Activated T-cell treated with anti-CD3 and anti-CD28 coated beads, Interleukin-2, amount 50 U/mL, for 4 hours (primary cell): ENCODE measurements around the gene TBC1D2. TPM values are rescaled to one million over a fixed set of nuclear protein-coding genes. Genes with fewer than 3 reads are reported as not detected.
"Not testable (repeated sequence)": the region's sequence is repeated elsewhere in the genome, so short reads cannot be mapped to it uniquely, and the experiment has no call there.

ENCODE experiments used
- ATAC-seq, 2 donors: fragments of 200-7000 bp; cut with Tn5 transposase; one replicate each; pipeline ENCODE4 v1.10.0; 2021
- DNase-seq: peaks from one replicate; pipeline ENCODE4 v3.0.0-alpha.2; 2020
- H3K27me3 Mint-ChIP-seq: one replicate; pipeline ENCODE4 v1.8.0; 2021; ENCODE audit warnings: low read depth, mixed read lengths
- H3K36me3 Mint-ChIP-seq: one replicate; pipeline ENCODE4 v1.8.0; 2022; ENCODE audit warnings: mixed read lengths; ENCODE audit not compliant: insufficient read depth
- H3K4me1 Mint-ChIP-seq: one replicate; pipeline ENCODE4 v1.8.0; 2021; ENCODE audit warnings: low read depth, mixed read lengths
- H3K4me3 Mint-ChIP-seq: one replicate; pipeline ENCODE4 v1.8.0; 2021; ENCODE audit warnings: mild to moderate bottlenecking, moderate library complexity, mixed read lengths
- H3K9me3 Mint-ChIP-seq: one replicate; pipeline ENCODE4 v1.8.0; 2021; ENCODE audit warnings: mixed read lengths
- total RNA-seq, 3 donors: library from RNA; stranded (reverse); gene quantifications; one replicate each; pipeline ENCODE4 v1.2.1, GENCODE V29; 2021

TBC1D2 gene
- total RNA-seq, 3 donors from 2014 or later: 1.7 to 2.8 (median 1.9) TPM

GRCh38 chr9:98174502-98174918, 80.9 kb downstream of the TBC1D2 start:
- not testable (repeated sequence) for H3K27me3 Mint-ChIP-seq, H3K4me3 Mint-ChIP-seq, H3K9me3 Mint-ChIP-seq, DNase-seq, H3K36me3 Mint-ChIP-seq, ATAC-seq
- peaks cover 24% of the 10 kb centered on the region for H3K4me1 Mint-ChIP-seq

- H3K36me3 Mint-ChIP-seq: no peaks in the 10 kb centered on the region
- H3K4me3 Mint-ChIP-seq: no peak overlapping the region
- DNase-seq (no peak), ATAC-seq (no peak)
- H3K4me1 Mint-ChIP-seq: peaks cover 23% of the 10 kb centered on the region
- H3K9me3 Mint-ChIP-seq: no peaks in the 10 kb centered on the region
- no peaks in the 10 kb centered on the region for H3K27me3 Mint-ChIP-seq
Observed at GRCh38 chr9:98173181-98173580, 82.3 kb downstream of the TBC1D2 start.

DNA sequence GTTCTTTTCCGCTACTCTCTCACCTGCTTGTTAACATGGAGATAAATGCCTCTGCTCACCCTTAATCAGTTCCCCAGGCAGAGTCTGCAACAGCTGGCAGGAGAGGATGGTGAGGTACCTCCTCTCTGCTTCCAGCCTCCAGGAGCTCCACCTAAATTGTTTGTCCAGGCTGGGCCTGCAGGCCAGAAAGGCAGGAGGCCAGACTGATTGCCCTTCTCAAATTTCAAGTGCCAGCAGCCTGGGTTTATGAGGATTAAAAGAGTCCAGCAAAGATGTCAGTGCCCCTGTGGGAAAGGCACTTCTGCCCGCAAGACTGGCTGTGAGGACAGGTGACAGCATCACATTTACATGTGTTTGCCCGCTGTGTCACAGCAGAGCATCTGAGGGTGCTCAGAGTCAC, 82.8 kb downstream of the TBC1D2 start:
- H3K27me3 Mint-ChIP-seq: no peaks in the 10 kb centered on the region

GRCh38 chr9:98171176-98171925, 84.1 kb downstream of the TBC1D2 start:
- ATAC-seq: no peak

More for the DNA sequence above, 82.8 kb downstream of the TBC1D2 start:
- no peak overlapping the region for H3K4me3 Mint-ChIP-seq
- peaks cover 22% of the 10 kb centered on the region for H3K4me1 Mint-ChIP-seq
- H3K36me3 Mint-ChIP-seq: no peaks in the 10 kb centered on the region
- DNase-seq (no peak), ATAC-seq (no peak)
- no peaks in the 10 kb centered on the region for H3K9me3 Mint-ChIP-seq

DNA sequence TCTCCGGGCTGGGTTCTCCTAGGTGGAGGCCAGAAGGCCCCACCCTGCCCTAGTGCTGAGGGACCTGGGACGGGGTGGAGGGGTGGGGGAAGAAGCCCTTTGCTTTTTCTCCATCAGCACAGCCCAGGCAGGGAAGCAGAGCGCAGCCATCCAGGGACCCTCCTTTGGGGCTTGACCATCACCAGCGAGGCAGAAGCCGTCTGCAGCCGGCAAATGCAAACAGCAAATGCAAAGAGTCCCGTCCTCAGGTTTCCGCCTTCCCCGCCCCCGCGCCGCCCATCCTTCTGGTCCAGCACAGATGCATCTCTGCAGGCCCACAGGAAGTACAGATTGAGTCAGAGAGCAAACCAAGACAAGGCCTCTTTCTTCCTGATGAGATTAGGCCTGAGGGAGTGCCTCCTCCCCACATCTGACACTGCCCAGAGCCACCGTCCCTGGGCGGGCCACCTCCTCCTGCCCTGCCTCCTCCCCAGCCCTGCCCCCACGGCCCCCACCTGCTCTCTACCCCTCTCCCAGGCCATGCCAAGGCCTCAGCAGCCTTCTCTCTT, 86.4 kb downstream of the TBC1D2 start:
- H3K4me1 Mint-ChIP-seq: peaks cover 35% of the 10 kb centered on the region
- peak; percentile 71 to 76 for ATAC-seq
- peak; percentile 15 for DNase-seq

More at GRCh38 chr9:98171176-98171925, 84.1 kb downstream of the TBC1D2 start:
- no peak overlapping the region for H3K4me3 Mint-ChIP-seq
- H3K27me3 Mint-ChIP-seq: no peaks in the 10 kb centered on the region
- H3K9me3 Mint-ChIP-seq: no peaks in the 10 kb centered on the region
- H3K4me1 Mint-ChIP-seq: peaks cover 22% of the 10 kb centered on the region
- no peak for DNase-seq
- H3K36me3 Mint-ChIP-seq: no peaks in the 10 kb centered on the region

GRCh38 chr9:98168153-98168780, 87.2 kb downstream of the TBC1D2 start:
- Mint-ChIP-seq H3K4me1 (peaks cover 41% of the 10 kb centered on the region), H3K9me3 (no peaks in the 10 kb centered on the region)
- no peak for ATAC-seq

More for the DNA sequence above, 86.4 kb downstream of the TBC1D2 start:
- Mint-ChIP-seq H3K27me3 (no peaks in the 10 kb centered on the region), H3K9me3 (no peaks in the 10 kb centered on the region), H3K4me3 (no peak overlapping the region), H3K36me3 (no peaks in the 10 kb centered on the region)

DNA sequence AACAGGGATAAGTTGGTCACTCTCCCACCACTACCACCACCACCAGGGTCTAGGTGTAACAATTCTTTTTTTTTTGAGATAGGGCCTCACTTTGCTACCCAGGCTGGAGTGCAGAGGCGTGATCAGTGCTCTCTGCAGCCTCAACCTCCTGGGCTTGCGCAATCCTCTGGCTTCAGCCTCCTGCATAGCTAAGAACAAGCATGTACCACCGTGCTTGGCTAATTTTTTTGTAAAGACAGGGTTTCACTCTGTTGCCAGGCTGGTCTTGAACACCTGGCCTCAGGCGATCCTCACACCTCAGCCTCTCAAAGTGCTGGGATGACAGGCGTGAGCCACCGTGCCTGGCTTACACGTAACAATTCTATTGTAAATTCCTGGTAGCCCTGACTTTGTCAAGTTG, 90.5 kb downstream of the TBC1D2 start:
- H3K4me1 Mint-ChIP-seq: peaks cover 33% of the 10 kb centered on the region
- ATAC-seq: no peak
- H3K4me3 Mint-ChIP-seq: no peak overlapping the region
- H3K9me3 Mint-ChIP-seq: no peaks in the 10 kb centered on the region
- no peak for DNase-seq
- H3K36me3 Mint-ChIP-seq: no peaks in the 10 kb centered on the region
- H3K27me3 Mint-ChIP-seq: no peaks in the 10 kb centered on the region

More at GRCh38 chr9:98168153-98168780, 87.2 kb downstream of the TBC1D2 start:
- no peaks in the 10 kb centered on the region for H3K27me3 Mint-ChIP-seq
- H3K36me3 Mint-ChIP-seq: no peaks in the 10 kb centered on the region
- H3K4me3 Mint-ChIP-seq: no peak overlapping the region
- DNase-seq: no peak

- ATAC-seq (no peak), DNase-seq (no peak)
- H3K36me3 Mint-ChIP-seq: peaks cover 2% of the 10 kb centered on the region
- no peak overlapping the region for H3K4me3 Mint-ChIP-seq
- H3K4me1 Mint-ChIP-seq: peaks cover 37% of the 10 kb centered on the region
- H3K27me3 Mint-ChIP-seq: no peaks in the 10 kb centered on the region
- H3K9me3 Mint-ChIP-seq: no peaks in the 10 kb centered on the region
Observed at GRCh38 chr9:98162613-98163012, 92.8 kb downstream of the TBC1D2 start.

DNA sequence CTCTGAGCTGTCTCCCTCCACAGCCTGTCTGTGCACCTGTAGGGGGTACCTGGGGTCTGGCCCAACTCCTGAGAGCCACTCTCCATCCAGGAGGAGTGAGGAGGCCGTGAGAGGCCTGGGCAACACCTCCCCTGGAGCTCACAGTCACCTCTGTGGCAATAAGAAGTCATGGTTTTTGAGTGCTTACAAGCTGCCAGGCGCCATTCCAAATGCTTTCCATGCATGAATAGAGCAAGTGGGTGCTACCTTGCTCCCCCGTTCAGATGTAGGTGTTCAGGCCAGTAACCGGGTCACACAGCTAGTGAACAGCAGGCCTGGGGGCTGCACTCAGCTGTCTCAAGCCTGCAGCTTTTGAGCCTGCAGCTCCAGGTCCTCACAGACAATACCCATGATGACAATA, 93.6 kb downstream of the TBC1D2 start:
- H3K4me3 Mint-ChIP-seq: no peak overlapping the region
- H3K4me1 Mint-ChIP-seq: peaks cover 37% of the 10 kb centered on the region
- H3K27me3 Mint-ChIP-seq: no peaks in the 10 kb centered on the region
- DNase-seq (no peak), ATAC-seq (no peak)
- no peaks in the 10 kb centered on the region for H3K9me3 Mint-ChIP-seq
- H3K36me3 Mint-ChIP-seq: peaks cover 7% of the 10 kb centered on the region

DNA sequence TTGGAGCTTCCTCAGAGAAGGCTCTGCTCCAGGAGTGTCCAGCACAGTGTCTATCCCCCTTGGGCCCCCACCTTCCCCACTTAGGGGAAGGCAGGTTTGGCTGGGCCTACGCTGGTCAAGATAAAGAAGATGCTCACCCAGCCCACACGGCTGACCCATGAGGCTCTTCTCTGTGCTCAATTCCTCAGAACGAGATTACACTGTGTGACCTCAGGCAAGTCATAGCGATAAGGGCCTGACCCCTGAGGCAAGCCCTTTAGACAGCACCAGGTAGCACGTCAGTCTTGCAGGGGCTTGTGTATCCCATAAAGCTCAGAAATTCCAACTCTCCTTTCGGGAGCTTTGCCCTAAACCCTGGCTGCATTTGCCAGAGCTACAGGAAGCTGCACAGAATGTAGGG, 95.7 kb downstream of the TBC1D2 start:
- peaks cover 30% of the 10 kb centered on the region for H3K4me1 Mint-ChIP-seq
- peaks cover 14% of the 10 kb centered on the region for H3K36me3 Mint-ChIP-seq

DNA sequence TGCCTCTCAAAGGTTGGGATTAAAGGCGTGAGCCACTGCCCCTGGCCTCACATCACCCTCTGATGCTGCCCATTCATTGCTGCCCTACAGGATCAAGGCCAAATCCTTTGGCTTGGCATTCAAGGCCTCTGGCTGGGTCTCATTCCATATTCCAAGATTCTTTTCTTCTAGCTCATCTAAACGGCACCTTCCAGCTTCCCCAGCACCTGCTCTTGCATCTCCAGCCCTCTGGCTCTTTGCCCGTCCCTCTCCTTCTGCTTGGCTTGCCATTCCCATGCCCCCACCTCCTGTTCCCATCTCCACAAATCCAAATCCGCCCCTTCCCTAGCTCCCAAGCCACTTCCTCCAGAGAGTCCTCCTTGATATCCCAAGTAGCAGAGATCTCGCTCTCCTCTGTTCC, 96.1 kb downstream of the TBC1D2 start:
- peaks cover 26% of the 10 kb centered on the region for H3K4me1 Mint-ChIP-seq
- no peaks in the 10 kb centered on the region for H3K27me3 Mint-ChIP-seq
- H3K9me3 Mint-ChIP-seq: no peaks in the 10 kb centered on the region
- peaks cover 16% of the 10 kb centered on the region for H3K36me3 Mint-ChIP-seq
- DNase-seq (no peak), ATAC-seq (no peak)
- H3K4me3 Mint-ChIP-seq: no peak overlapping the region

More for the DNA sequence above, 95.7 kb downstream of the TBC1D2 start:
- DNase-seq: no peak
- H3K27me3 Mint-ChIP-seq: no peaks in the 10 kb centered on the region
- ATAC-seq: no peak
- H3K9me3 Mint-ChIP-seq: no peaks in the 10 kb centered on the region
- no peak overlapping the region for H3K4me3 Mint-ChIP-seq

DNA sequence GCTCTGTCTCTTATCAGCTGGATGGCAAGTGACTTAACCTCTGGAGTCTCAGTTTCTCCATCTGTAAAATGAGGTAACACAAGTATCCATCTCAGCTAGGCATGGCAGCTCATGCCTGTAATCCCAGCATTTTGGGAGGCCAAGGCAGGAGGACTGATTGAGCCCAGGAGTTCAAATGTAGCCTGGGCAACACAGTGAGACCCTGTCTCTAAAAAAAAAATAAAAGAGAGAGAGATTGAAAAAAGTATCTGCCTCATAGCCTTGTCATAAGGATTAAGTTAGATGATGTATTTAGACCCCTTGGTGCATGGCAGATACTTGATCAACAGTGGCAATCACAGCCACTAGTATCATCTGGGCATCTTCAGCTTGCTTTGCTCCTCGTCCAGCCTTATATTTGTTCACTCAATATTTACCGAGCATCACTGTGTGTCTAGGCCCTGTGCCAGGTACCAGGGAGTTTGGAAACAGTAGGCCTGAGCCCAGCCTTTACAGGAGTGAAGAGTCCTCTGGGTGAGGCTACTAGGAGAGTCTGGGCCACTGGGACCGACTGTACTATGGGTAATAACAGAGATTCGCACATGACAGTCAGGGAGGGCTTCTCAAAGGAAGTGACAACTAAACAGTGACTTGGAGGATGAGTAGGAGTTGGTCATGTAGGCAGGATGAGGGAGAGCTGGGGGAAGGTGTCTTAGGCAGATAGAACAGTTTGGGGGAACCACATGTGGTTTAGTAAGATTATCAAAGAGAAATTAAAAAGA, 97.2 kb downstream of the TBC1D2 start:
- Mint-ChIP-seq H3K27me3 (no peaks in the 10 kb centered on the region), H3K9me3 (no peaks in the 10 kb centered on the region), H3K4me1 (peaks cover 18% of the 10 kb centered on the region), H3K4me3 (no peak overlapping the region), H3K36me3 (peaks cover 17% of the 10 kb centered on the region)
- ATAC-seq: peak; percentile 18 to 54
- no peak for DNase-seq

- DNase-seq (no peak), ATAC-seq (no peak)
- Mint-ChIP-seq H3K4me3 (no peak overlapping the region), H3K36me3 (peaks cover 17% of the 10 kb centered on the region), H3K27me3 (no peaks in the 10 kb centered on the region), H3K4me1 (peaks cover 18% of the 10 kb centered on the region), H3K9me3 (no peaks in the 10 kb centered on the region)
Observed at GRCh38 chr9:98157372-98157771, 98.1 kb downstream of the TBC1D2 start.

- Mint-ChIP-seq H3K4me3 (no peak overlapping the region), H3K36me3 (peaks cover 17% of the 10 kb centered on the region)
- no peak for ATAC-seq
Observed at GRCh38 chr9:98154678-98155077, 100.8 kb downstream of the TBC1D2 start.

More at GRCh38 chr9:98154678-98155077, 100.8 kb downstream of the TBC1D2 start:
- Mint-ChIP-seq H3K27me3 (no peaks in the 10 kb centered on the region), H3K9me3 (no peaks in the 10 kb centered on the region), H3K4me1 (peaks cover 14% of the 10 kb centered on the region)
- DNase-seq: no peak
